Measurements from ENCODE around the gene LEMD2.

- TF ChIP-seq CTCF (optimal IDR thresholded peaks at IDR 0.05 in 1 of 3, IDR thresholded peaks at IDR 0.05 in 1 of 3, conservative IDR thresholded peaks at IDR 0.05 in 1 of 3; ENCODE audit: extremely low read depth in 1 of 3, insufficient read depth in 2 of 3, low read length in 3 of 3) (no peak), EZH2 (IDR thresholded peaks at IDR 0.05; ENCODE audit: low read length) (no peak)
Measured at GRCh38 chr6:33779290-33779689, 9.6 kb downstream of the LEMD2 start.

Data from keratinocyte (primary cell).